HG03280 (cell line): ENCODE data around the gene HS6ST2.

Experiments
- ATAC-seq: cut with Tn5 transposase; IDR thresholded peaks from one replicate; pipeline ENCODE4 v1.9.1; 2021; ENCODE audit warnings: mild to moderate bottlenecking, moderate library complexity; ENCODE audit not compliant: unreplicated experiment

Gene HS6ST2

DNA sequence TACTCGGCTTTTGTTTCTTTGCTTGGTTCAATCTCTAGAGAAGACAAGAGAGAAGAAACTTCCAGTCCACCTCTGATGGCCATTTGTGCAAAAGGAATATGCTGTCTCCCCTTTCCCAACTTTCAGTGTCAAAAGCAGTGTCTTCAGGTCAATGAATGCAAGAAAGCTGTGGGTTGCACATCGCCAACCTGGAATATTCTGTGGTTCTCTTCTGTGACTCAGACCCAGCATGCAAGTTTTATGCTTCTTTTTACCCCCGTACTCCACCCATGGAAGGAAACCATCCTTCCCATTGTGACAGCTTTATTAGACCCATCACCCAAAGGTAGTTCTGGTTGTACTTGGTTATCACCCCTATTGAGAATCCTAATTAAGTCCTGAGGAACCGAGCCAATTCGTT is 334.0 kb downstream of the HS6ST2 start:
- no peak for ATAC-seq

- no peak for ATAC-seq
Measured at GRCh38 chrX:132623942-132624341, 334.5 kb downstream of the HS6ST2 start.

DNA sequence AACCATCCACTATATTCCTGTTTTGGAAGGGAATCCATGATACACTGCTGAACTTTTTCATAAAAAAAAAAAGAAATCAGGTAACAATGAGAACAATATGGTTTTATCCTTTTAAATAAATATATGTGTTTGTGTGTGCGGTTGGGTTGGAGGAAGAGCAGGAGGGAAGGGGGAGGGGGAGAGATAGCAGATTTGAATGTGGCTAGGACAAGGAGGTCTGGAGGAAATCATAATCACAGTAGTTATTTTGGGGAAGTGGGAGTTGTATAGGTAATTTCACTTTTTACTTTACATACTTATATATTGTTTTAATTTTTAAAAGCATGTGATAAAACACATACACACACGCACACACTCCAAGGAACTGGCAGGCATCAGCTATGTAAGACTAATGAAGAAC is 335.1 kb downstream of the HS6ST2 start:
- no peak for ATAC-seq

GRCh38 chrX:132622130-132622529 is 336.3 kb downstream of the HS6ST2 start:
- no peak for ATAC-seq

- no peak for ATAC-seq
Measured at GRCh38 chrX:132618810-132619209, 339.6 kb downstream of the HS6ST2 start.

DNA sequence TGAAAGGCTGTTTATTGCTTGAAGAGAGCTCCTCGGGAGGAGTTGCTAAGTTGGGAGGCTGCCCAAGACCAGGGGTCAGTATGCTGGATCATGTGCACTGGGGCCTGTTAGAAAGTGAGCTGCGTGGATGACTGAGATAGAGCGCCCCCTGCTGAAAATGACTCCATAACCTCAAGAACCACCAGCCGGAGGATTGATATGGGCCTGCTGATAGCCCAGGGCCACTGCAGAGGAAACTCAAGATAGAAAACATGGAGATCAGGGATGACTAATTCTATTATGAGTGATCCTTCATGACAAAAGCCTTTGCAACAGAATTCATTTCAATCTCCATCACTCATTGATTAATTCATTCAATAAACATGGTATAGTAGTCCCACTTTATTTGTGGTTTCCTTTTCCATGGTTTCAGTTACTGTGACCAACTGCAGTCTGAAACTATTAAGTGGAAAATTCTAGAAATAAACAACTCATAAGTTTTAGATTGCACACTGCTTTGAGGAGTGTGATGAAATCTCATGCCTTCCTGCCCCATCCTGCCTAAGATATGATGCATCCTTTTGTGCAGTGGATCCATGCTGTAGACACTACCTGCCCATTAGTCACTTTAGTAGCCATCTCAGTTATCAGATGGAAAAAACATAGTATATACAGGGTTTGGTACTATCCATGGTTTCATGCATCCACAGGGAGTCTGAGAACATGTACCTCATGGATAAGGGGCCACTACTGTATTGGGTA is 342.9 kb downstream of the HS6ST2 start:
- no peak for ATAC-seq

DNA sequence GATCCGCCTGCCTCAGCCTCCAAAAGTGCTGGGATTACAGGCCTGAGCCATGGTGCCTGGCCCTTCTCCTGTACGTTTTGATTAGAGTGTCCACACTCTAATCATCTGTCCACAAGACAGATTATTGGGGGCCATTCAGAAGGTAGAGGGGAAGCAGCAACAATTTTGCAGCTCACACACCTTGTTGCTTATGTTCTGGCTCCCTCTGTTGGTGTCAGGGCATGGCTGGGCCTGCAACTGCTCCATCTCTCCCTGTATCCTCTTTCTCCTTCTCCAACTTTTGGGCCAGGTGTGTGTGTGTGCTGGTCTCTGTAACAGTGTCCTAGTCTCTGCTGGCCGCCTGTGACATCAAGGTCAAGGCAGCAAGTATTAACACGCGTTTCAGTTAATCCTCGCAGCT is 344.1 kb downstream of the HS6ST2 start:
- no peak for ATAC-seq

- no peak for ATAC-seq
Measured at GRCh38 chrX:132613801-132614200, 344.6 kb downstream of the HS6ST2 start.

DNA sequence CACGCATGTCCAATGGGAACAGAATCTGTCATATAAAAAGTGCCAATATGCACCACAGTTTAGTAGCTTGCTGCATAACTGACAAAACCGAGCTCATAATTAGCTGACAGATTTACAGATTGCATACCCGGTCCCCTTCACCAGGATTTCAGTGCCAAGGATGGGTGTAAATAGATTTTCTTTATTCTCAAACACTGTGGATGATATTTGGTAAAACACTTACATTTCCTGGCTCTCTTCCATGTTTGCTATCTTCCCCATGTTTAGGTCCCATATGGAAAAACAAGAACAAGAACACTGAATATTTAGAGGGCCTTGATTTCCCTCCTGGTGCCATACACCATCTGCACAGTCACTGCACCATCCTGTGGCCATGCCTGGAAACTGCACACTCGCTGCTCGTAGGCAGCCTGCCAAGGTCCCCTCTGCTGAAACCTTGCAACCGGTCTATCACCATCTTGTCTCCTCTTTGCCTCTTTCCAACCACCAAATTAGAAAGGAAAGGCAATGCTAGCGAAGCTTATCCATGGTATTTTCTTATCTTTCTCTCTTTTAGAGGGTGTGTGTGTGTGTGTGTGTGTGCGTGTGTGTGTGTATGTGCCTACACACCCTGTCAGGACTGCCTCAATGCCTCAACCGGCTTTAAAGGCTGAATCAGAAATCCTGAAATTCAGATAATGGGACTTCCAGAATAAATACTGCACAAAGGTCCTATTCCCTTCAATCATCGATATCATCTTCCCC is 345.4 kb downstream of the HS6ST2 start:
- ATAC-seq, result no peak

DNA sequence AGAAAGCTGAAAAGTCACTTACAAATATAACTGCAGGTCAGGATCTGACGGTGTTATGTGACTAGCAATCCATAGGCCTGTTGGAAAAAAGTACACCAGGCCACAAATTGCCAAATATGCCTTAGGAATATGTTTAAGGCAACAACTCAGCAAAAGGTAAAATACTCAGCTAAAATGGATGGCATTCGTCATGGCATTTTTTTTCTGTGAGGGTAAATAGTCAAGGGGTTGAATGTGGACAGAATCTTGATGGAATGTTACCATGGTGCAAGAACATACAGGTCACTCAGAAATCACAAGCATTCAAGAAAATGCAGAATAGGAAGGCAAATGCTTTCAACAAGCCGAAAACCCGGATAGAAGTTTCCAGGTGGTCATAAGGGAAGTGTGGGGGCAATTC is 347.9 kb downstream of the HS6ST2 start:
- no peak for ATAC-seq

DNA sequence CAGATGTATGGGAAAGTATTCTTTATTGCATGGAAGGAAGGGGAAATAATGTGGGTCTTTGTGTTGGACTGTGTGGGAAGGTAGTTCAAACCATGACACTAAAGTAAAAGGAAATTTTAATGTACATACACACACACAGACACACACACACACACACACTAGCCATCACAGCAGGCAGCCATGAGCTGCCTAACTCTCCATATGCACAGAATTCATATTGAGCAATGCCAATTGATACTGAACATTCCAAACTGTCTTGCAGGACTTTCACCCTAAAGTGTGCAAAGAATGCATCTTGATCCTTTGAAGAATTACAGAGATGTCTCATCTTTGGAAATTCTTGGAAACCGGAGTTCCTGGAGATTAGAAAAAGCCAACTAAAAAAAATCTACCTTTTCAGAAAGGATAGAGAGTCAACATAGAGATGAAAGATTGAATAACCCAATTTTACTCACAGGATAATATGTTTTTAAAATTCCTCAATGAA is 349.0 kb downstream of the HS6ST2 start:
- ATAC-seq, result no peak

GRCh38 chrX:132603700-132604286 is 354.6 kb downstream of the HS6ST2 start:
- ATAC-seq, result no peak

- ATAC-seq, result no peak
Measured at GRCh38 chrX:132602701-132603100, 355.7 kb downstream of the HS6ST2 start.

DNA sequence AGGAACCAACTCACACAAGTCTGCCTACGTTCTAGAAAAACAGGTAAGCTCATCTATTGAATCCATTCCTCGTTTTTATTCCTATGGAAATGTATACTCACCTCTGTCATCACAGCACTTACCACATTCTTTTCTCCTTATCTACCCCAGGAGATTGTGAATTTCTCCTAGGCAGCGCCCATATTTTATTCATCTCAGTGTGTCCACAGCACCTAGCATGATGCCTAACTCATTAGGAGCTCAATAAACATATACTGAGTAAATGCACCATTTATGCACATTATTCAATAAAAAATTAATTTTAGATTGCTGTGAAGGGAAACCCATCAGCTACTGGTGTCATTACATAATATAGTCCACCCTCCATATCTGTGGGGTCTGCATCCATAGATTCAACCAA is 363.4 kb downstream of the HS6ST2 start:
- ATAC-seq, result no peak

- no peak for ATAC-seq
Measured at GRCh38 chrX:132594129-132594528, 364.3 kb downstream of the HS6ST2 start.

DNA sequence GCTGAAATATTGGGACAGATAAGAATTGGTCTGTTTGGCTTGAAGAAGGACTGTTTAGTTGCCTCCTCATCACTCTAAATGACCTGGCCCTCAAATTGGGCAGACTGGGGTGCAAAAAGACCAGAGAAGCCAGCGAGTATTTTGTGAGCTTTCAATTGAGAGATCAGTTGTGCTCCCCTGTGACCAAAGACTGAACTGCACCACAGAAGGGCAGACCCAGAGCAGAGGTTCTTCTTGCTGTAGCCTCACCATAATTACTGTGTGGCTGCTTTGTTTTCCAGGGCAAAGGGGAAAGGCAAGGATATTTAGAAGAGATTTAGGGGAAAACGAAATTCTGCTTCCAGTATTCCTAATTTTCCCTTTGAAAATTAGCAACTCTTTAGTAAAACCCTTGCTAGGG is 365.5 kb downstream of the HS6ST2 start:
- ATAC-seq, result peak; percentile 57

- no peak for ATAC-seq
Measured at GRCh38 chrX:132591719-132592275, 366.6 kb downstream of the HS6ST2 start.

- ATAC-seq, result no peak
Measured at GRCh38 chrX:132590350-132591026, 367.9 kb downstream of the HS6ST2 start.

GRCh38 chrX:132584936-132585335 is 373.5 kb downstream of the HS6ST2 start:
- no peak for ATAC-seq

- ATAC-seq, result no peak
Measured at GRCh38 chrX:132576939-132577338, 381.5 kb downstream of the HS6ST2 start.
